ENCODE data around the gene AGRN. TPM values are rescaled to one million over a fixed set of nuclear protein-coding genes. Genes with fewer than 3 reads are reported as not detected.
"Not testable (repeated sequence)": the region's sequence is repeated elsewhere in the genome, so short reads cannot be mapped to it uniquely, and the experiment has no call there.

Gene AGRN
- polyA plus RNA-seq, 1 donor from 2014 or later: 0.05 TPM

DNA sequence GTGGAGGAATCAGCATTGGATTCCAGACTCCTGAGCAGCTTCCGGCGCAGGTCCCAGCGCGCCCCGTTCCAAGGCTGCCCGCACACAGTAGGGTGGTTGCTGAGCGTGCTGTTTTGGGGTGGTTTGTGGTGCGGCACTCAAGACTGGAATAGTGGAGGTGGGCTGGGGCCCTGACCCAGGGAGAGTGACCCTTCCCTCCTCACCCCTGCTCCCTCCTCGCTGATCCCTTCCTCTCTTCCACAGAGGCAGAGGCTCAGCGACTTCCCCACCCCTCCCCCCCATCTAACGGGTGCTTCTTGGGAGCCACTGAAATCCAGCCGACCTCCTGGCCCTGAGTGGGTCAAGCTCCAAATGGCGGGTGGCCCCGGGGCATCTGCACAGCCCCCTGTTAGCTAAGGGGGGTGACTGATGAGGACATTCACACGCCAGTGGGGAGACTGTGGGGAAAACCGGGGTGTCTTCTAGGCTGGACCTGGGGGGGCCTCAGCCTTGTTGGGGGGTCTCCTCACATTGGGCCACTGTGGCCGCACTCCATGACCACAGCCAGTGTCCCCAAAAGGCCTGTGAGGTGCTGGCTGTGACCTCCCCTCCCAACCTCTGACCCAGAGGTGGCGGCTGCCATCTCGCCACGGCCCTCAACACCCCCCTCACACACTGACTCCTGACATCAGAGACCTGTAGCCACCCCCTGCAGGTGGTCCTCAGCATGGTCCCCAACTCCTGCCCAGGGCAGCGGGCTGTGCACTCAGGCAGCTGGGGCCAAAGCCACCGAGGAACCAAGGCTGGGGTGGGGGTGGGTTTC is 16.1 kb upstream of the AGRN start:
- H3K27ac Mint-ChIP-seq: peak overlapping the region in 1 of 3 donors; percentile 77
- H3K36me3 Mint-ChIP-seq: no peaks in the 10 kb centered on the region
- peak overlapping the region in 1 of 4 donors; percentile 28 for H3K4me3 Mint-ChIP-seq
- peaks cover 5 to 10% (median 6%) of the 10 kb centered on the region in 3 donors for H3K4me1 Mint-ChIP-seq
- H3K27me3 Mint-ChIP-seq: peaks cover 39% of the 10 kb centered on the region
- H3K9me3 Mint-ChIP-seq: no peaks in the 10 kb centered on the region

DNA sequence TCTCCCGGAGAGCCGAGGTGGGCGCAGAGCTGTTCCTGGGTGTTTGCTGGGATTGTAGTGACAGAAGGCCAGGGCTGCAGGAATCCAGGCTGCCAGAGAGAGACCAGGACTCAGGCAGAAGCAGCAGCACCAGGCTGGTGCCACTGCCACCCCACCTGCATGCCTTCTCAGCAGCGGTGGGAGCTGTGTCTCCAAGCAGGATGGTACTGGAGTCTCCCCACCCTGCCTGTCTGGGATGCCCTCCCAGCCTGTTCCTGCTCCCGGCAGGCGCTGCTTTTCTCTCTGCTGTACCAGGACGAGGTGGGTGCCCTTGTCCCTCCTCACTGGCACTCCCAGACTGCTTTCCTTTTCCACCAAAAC is 15.5 kb upstream of the AGRN start:
- H3K36me3 Mint-ChIP-seq: no peaks in the 10 kb centered on the region
- H3K4me1 Mint-ChIP-seq: peaks cover 9 to 10% (median 10%) of the 10 kb centered on the region in 3 donors
- H3K4me3 Mint-ChIP-seq: peak overlapping the region in 1 of 4 donors; percentile 66
- peaks cover 0 to 2% (median 0%) of the 10 kb centered on the region in 3 donors for H3K9me3 Mint-ChIP-seq
- H3K27me3 Mint-ChIP-seq: peaks cover 42% of the 10 kb centered on the region
- H3K27ac Mint-ChIP-seq: peak overlapping the region in 1 of 3 donors; percentile 76

DNA sequence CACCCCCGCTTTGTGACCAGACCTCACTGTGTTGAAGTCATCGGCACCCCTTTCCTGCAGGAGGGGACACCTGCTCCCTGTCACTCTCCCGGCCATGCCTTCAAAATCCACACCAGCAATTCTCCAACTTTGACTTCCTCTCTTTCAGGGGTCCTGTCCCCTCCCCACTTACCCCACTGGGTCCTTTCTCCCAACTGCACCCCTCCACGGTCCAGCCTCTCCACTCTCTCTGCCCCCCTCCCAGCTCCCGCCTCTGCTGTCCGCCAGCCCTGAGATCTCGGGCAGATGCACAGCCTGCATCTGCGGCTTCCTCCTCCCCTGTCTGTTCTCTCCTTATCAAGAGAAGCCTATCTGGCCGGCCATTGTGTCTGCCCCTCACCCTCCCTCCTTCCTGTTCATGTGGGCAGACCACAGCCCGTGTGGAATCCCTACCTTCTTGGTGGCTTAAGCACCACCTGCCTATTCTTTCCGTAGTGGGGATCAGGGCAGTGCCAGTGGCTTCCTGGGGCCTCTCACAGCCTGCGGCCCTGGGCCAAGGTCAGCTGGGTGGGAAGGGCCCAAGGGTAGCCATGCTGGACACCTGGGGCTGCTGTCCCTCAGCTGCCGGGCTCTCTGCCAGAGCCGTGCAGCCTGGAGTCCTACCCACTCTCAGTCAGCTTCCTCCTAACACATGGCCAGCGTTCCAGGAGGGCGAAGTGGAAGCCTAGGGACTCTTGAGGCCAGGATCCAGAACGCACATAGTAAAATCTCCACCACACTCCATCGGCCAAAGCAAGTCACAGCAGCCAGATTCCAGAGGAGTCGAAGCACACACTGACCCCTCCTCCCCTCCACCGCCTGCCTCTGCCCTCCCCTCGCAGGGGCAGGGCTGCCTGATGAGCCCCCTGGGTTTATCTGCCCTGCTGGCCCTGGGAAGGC is 14.9 kb upstream of the AGRN start:
- peak overlapping the region in 1 of 3 donors; percentile 76 for H3K27ac Mint-ChIP-seq

DNA sequence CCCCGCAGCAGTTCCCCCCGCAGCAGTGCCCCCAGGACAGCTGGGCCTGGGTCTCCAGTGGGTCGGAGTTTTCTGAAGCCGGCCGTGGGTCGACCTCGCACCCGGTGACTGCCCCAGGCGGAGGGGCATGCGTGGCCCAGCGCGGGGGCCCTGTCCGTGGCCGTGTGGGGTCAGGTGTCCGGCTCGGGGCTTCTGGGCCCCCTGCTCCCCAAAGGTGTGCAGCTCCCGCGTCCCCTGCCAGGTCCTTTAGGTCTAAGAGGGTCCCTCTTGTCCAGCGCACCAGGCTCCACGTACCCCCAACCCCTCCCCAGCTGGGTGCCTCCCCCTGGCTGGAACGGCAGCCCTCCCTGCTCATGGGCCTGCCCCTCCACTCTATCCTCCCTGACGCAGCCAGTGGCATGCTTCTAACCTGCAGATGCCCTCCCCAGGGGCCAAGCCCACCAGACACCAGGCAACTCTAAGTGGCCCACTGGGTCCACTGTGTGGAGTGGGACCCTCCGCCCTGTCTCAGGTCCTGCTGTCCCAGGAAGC is 14.1 kb upstream of the AGRN start:
- Mint-ChIP-seq H3K4me1 (peaks cover 7 to 10% (median 10%) of the 10 kb centered on the region in 3 donors), H3K27ac (no peak overlapping the region), H3K9me3 (peaks cover 0 to 2% (median 0%) of the 10 kb centered on the region in 3 donors), H3K4me3 (peak overlapping the region in 1 of 4 donors; percentile 66), H3K36me3 (no peaks in the 10 kb centered on the region), H3K27me3 (peaks cover 39% of the 10 kb centered on the region)

More for the DNA sequence above, 14.9 kb upstream of the AGRN start:
- Mint-ChIP-seq H3K36me3 (no peaks in the 10 kb centered on the region), H3K27me3 (peaks cover 42% of the 10 kb centered on the region), H3K9me3 (peaks cover 0 to 2% (median 0%) of the 10 kb centered on the region in 3 donors), H3K4me1 (peaks cover 9 to 10% (median 10%) of the 10 kb centered on the region in 3 donors), H3K4me3 (peak overlapping the region in 2 of 4 donors; percentile 66 to 71)

GRCh38 chr1:1006305-1007159 is 13.4 kb upstream of the AGRN start:
- Mint-ChIP-seq H3K27ac (no peak overlapping the region), H3K27me3 (peaks cover 37% of the 10 kb centered on the region), H3K4me3 (no peak overlapping the region), H3K36me3 (no peaks in the 10 kb centered on the region), H3K4me1 (peaks cover 7 to 10% (median 10%) of the 10 kb centered on the region in 3 donors), H3K9me3 (peaks cover 0 to 2% (median under 1%) of the 10 kb centered on the region in 3 donors)

GRCh38 chr1:1010131-1010530 is 9.8 kb upstream of the AGRN start:
- H3K36me3 Mint-ChIP-seq, H3K9me3 Mint-ChIP-seq: not testable (repeated sequence)

GRCh38 chr1:1011396-1011949 is 8.4 kb upstream of the AGRN start:
- Mint-ChIP-seq H3K27ac (peak overlapping the region in 2 of 3 donors; percentile 14 to 93), H3K36me3 (no peaks in the 10 kb centered on the region), H3K4me3 (peak overlapping the region in 2 of 4 donors; percentile 33 to 87)

More at GRCh38 chr1:1010131-1010530, 9.8 kb upstream of the AGRN start:
- Mint-ChIP-seq H3K27me3 (peaks cover 16% of the 10 kb centered on the region), H3K4me3 (peak overlapping the region in 1 of 4 donors; percentile 87), H3K4me1 (peaks cover 10 to 19% (median 16%) of the 10 kb centered on the region in 3 donors)
- H3K27ac Mint-ChIP-seq: not testable (repeated sequence)

GRCh38 chr1:1012736-1013104 is 7.2 kb upstream of the AGRN start:
- Mint-ChIP-seq H3K27ac (peak overlapping the region; percentile 72 to 96 (median 84)), H3K4me3 (peak overlapping the region; percentile 87 to 97 (median 97)), H3K4me1 (peaks cover 12 to 22% (median 16%) of the 10 kb centered on the region in 3 donors)
- H3K9me3 Mint-ChIP-seq, H3K27me3 Mint-ChIP-seq, H3K36me3 Mint-ChIP-seq: not testable (repeated sequence)

More at GRCh38 chr1:1011396-1011949, 8.4 kb upstream of the AGRN start:
- peaks cover 0 to 2% (median 2%) of the 10 kb centered on the region in 3 donors for H3K9me3 Mint-ChIP-seq
- peaks cover 10 to 19% (median 16%) of the 10 kb centered on the region in 3 donors for H3K4me1 Mint-ChIP-seq
- peaks cover 12% of the 10 kb centered on the region for H3K27me3 Mint-ChIP-seq

DNA sequence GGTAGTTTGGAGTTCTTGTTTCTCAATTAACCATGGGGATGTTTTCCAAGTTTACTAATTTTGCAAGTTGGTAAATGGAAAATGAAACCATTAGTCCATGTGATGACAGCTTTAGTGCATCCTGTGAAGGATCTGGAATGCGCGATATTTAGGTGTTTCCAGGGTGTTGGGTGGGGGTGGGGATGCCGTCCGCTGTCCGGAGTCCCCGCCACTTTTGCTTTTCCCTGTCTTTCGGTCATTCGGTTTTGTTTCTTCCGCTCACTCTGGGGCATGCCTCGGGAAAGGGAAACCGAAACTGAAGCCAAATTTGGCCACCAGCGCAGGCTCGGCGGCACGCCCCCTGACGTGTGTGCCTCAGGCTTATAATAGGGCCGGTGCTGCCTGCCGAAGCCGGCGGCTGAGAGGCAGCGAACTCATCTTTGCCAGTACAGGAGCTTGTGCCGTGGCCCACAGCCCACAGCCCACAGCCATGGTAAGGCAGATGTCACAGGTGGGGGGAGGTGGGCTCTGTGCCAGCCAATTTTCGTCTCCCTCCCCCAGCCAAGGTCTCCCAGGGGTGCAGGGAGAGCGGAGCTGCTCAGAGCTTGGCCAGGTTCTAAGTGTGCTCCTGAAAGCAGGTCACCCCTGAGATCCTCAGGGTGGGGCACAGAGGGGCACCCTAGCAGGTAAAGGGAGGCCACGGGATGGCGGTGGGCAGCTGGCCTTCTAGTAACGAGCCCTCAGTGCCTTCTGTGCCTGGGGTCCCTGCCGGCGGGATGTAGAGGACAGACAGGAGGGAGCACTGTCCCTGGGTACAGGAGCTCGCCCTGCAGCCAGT is 6.6 kb upstream of the AGRN start, which contains the start of gene ISG15:
Gene ISG15, plus strand, starts transcription at position 393 of the 817 bp plus-strand sequence. Its CDS starts 77 bp downstream, at position 470.
- peak within 1 kb of the TSS; percentile 72 to 96 (median 84) for H3K27ac Mint-ChIP-seq
- H3K4me3 Mint-ChIP-seq: peak within 1 kb of the TSS; percentile 87 to 97 (median 97)
- H3K4me1 Mint-ChIP-seq: peaks cover 11 to 22% (median 12%) of the 10 kb centered on the region in 3 donors
- H3K9me3 Mint-ChIP-seq: peaks cover 0 to 2% (median 2%) of the 10 kb centered on the region in 3 donors
- H3K36me3 Mint-ChIP-seq: no peaks in the 10 kb centered on the region
- peaks cover 4% of the 10 kb centered on the region for H3K27me3 Mint-ChIP-seq

DNA sequence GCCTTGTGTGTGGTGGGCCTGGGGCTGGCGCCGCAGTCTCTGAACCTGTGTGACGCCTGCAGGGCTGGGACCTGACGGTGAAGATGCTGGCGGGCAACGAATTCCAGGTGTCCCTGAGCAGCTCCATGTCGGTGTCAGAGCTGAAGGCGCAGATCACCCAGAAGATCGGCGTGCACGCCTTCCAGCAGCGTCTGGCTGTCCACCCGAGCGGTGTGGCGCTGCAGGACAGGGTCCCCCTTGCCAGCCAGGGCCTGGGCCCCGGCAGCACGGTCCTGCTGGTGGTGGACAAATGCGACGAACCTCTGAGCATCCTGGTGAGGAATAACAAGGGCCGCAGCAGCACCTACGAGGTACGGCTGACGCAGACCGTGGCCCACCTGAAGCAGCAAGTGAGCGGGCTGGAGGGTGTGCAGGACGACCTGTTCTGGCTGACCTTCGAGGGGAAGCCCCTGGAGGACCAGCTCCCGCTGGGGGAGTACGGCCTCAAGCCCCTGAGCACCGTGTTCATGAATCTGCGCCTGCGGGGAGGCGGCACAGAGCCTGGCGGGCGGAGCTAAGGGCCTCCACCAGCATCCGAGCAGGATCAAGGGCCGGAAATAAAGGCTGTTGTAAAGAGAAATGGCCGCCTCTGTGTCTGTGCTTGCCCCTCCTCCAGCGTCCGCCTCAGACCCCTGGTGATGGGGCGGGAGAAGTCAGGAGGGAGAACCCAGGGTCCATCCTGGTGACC is 5.8 kb upstream of the AGRN start:
- no peaks in the 10 kb centered on the region for H3K36me3 Mint-ChIP-seq
- H3K4me3 Mint-ChIP-seq: peak overlapping the region; percentile 87 to 97 (median 97)
- peaks cover 7 to 21% (median 11%) of the 10 kb centered on the region in 3 donors for H3K4me1 Mint-ChIP-seq
- H3K27me3 Mint-ChIP-seq: peaks cover 3% of the 10 kb centered on the region
- peaks cover 0 to 2% (median 1%) of the 10 kb centered on the region in 3 donors for H3K9me3 Mint-ChIP-seq
- H3K27ac Mint-ChIP-seq: peak overlapping the region; percentile 72 to 96 (median 84)

GRCh38 chr1:1014799-1015681 is 4.9 kb upstream of the AGRN start:
- Mint-ChIP-seq H3K9me3 (peaks cover 0 to 2% (median 0%) of the 10 kb centered on the region in 3 donors), H3K4me1 (peaks cover 5 to 21% (median 11%) of the 10 kb centered on the region in 3 donors), H3K4me3 (peak overlapping the region in 1 of 4 donors; percentile 87), H3K27me3 (peaks cover 1% of the 10 kb centered on the region), H3K36me3 (no peaks in the 10 kb centered on the region), H3K27ac (peak overlapping the region in 1 of 3 donors; percentile 72)

All from IgD-negative memory B cell (primary cell).